GM21786 (cell line): ENCODE results near the gene ACSL4.
A peak's percentile ranks its signal among the peaks of the same experiment; 100 is the strongest.
"Not testable (repeated sequence)": the region's sequence is repeated elsewhere in the genome, so short reads cannot be mapped to it uniquely, and the experiment has no call there.

Source experiments
- ATAC-seq: cut with Tn5 transposase; IDR thresholded peaks from one replicate; pipeline ENCODE4 v1.9.1; 2021; ENCODE audit not compliant: unreplicated experiment

ACSL4 gene

GRCh38 chrX:109679820-109680219 is 53.2 kb downstream of the ACSL4 start:
- no peak for ATAC-seq

DNA sequence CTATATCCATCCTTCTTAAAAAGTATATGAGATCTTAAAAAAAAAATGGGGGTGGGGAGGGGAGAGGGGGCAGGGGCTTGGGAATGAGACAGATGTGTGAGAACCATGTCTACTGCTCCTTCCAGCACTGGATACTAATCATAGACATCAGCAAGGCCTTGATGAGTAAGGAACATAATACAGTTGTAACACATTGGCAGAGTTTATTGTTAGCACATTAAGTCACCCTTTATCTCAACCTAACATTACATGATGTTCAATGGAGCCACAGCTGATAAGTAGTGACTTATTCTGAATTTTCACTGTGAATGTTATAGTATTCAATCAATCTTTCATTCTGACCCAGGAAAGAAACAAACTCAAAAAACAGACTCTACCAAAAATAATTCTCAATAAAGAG is 60.8 kb downstream of the ACSL4 start:
- no peak for ATAC-seq

DNA sequence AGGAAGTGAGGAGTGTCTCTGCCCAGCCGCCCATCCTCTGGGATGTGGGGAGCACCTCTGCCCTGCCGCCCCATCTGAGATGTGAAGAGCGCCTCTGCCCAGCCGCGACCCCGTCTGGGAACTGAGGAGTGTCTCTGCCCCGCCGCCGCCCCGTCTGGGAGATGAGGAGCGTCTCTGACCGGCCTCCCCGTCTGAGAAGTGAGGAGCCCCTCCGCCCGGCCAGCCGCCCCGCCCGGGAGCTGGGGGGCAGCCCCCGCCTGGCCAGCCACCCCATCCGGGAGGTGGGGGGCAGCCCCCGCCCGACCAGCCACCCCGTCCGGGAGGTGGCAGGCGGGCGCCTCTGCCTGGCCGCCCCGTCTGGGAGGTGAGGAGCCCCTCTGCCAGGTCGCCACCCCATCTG is 61.9 kb downstream of the ACSL4 start:
- ATAC-seq = not testable (repeated sequence)

DNA sequence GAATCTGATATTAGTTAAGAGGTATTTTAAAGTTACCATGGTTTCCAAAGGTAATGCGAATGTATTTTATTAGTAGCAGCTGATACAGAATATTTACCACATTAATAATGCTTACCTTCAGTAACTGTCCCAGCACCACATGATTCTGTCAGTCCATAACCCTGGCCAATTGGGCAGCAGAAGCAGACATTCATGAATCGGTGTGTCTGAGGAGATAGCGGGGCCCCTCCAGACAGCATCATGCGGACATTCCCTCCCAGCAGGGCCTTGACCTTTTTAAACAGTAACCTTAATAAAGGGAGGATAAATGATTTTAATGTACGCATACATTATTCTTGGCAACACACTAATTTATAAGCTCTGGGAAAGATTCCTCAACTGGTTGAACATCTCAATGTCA is 65.1 kb downstream of the ACSL4 start:
- no peak for ATAC-seq

- no peak for ATAC-seq
Observed at GRCh38 chrX:109660435-109661143, 72.5 kb downstream of the ACSL4 start.

DNA sequence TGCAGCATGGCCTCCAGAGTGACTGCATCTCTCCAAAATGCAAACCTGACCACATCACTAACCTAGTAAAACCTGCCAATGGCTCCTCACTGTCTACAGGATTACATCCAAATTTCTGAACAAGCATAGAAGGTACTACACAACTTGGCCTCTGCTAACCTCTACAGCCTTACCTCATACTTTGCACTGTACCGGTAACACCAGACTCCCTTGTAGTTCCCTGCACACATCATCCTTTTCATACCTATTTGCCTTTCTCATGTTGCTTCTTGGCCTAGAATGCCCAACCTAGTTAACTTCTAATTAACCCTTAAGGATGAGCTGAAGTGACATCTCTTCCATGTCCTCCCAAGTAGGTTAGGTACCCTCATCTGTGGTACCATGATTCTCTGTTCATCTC is 74.7 kb downstream of the ACSL4 start:
- no peak for ATAC-seq

DNA sequence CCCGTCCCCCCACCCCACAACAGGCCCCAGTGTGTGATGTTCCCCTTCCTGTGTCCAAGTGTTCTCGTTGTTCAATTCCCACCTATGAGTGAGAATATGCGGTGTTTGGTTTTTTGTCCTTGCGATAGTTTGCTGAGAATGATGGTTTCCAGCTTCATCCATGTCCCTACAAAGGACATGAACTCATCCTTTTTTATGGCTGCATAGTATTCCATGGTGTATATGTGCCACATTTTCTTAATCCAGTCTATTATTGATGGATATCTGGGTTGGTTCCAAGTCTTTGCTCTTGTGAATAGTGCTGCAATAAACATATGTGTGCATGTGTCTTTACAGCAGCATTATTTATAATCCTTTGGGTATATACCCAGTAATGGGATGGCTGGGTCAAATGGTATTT is 75.7 kb downstream of the ACSL4 start:
- not testable (repeated sequence) for ATAC-seq

DNA sequence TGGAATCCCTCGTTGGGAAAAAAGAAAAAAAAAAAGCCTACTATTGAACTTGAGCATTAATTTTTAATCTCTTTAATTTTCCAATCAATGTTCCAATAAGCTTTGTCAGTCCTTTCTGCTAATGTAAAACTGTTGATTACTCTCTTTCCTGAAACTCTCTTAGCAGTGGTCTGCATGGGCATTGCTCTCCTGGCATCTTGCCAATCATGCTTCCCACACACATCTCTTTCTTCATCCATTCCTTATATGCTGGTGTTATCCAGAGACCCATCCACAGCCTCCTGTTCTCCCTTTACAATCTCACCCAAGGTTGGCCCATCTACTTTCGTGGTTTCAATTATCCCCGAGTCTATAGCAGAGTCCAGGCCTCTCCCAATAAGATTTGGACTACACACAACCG is 76.3 kb downstream of the ACSL4 start:
- no peak for ATAC-seq

DNA sequence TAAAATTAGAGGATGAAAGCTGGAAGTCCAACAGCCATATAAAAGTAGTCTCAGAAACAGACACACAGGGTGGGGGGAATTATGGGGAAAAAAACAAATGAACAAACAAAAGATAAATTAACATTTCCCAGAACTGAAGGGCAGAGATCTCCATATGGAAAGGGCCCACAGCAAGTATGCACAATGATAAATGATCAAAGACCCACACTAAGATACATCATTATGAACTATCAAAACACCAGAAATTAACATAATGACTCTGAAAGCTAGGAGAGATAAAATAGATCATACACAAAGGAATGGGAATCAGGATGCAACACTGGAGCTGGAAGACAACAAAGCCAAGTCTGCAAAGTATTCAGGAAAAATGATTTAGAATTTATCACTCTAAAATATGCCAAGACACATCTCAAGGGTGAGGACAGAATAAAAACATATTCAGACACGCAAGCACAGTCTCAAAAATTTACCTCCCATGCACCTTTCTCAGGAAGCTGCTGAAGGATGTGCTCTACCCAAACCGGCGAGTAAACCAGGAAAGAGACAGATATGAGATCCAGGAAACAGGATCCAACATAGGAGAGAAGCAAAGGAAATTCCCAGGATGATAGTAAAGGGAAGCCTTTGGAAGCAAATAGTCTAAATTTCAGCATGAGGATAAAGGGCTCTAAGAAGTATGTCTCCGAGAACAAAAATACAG is 77.4 kb downstream of the ACSL4 start:
- ATAC-seq = no peak

DNA sequence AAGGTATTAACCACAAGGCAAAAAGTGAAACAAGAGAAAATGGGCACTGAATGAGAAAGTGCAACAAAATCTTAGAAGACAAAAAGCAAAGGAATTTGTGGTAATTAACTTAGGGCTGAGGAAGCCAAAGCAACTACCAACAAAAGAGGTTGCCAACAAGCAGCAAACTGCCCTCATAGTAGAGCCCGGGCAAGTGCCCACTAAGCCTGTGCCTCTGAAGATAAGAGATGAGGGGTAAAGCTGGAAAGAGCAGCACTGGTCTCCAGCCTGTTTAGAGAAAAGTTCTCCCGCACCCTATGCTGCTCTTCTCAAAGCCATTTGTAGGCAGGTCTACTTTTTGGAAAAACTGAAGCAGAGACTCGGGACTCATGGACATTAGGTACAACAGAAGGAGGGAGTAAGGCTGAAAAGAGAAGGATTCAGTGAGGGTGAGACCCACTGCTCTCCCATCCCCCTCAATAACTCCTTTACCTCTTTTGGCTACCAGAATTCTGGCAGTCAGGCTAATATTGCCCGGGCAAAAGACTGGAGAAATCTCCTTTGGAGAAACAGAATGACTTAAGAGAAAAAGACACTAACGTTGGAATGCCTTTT is 78.4 kb downstream of the ACSL4 start:
- no peak for ATAC-seq

- not testable (repeated sequence) for ATAC-seq
Observed at GRCh38 chrX:109644671-109645070, 88.4 kb downstream of the ACSL4 start.

GRCh38 chrX:109643687-109644086 is 89.4 kb downstream of the ACSL4 start:
- ATAC-seq = no peak

DNA sequence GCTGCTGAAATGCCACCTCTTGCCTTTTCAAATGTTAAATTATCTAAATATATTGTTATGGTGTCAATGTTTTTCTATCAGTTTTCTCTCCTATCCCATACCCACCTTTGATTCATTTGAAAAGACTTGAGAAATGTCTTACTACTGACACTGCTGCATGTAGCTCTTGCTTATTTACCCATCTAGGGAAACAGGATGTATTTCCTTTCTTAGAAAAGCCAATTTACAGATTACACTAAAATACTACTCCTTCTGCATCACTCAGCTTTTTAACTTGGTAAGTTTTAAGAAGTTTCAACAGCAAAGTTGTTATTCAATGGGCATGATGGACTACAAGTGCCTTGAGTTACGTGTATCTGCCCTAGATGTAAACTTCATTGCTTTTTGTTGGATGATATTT is 94.9 kb downstream of the ACSL4 start:
- ATAC-seq = no peak

GRCh38 chrX:109637477-109637876 is 95.6 kb downstream of the ACSL4 start:
- ATAC-seq = not testable (repeated sequence)

GRCh38 chrX:109635146-109635545 is 97.9 kb downstream of the ACSL4 start:
- ATAC-seq = peak; percentile 52

DNA sequence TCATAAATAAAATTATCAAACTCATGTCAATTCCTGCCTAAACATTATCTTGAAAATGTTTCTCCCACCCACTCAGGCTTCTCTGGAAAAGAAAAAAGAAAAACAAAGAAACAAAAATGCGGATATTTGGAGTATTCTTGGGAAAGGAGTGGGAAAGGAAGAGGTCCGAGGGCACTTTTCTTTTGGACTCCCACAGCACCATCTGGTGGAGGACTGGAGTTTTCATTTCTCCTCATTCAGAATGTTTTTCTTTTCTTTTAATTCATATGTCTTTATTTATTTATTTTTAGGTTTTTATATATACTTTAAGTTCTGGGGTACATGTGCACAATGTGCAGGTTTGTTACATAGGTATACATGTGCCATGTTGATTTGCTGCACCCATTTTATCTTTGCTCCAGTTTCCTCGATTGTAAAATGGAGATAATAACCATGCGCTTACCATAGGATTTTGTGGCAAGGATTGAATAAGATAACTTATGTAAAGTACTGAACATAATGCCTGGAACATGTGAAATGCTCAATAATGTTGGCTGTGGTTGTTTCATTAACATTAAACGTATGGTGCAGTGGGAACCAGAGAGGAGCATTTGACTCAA is 100.1 kb downstream of the ACSL4 start:
- no peak for ATAC-seq

DNA sequence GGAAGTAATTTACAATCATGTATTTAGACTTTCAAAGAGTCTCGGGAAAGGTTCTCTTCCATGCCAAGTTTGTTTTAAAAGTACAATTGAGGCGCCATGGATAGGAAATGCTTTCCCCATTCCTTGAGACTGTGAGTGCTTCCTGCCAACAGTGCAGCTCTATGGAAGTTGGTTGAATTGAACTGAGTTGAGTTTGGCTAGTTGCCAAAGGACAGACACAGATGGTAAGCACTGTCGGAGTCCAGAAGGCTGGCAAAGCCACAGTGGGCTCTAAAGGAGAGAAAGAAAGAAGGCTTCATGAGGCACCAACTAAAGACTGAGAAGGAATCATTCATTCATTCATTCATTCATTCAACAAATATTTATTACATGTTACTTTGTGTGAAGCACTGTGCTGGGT is 103.7 kb downstream of the ACSL4 start:
- no peak for ATAC-seq

DNA sequence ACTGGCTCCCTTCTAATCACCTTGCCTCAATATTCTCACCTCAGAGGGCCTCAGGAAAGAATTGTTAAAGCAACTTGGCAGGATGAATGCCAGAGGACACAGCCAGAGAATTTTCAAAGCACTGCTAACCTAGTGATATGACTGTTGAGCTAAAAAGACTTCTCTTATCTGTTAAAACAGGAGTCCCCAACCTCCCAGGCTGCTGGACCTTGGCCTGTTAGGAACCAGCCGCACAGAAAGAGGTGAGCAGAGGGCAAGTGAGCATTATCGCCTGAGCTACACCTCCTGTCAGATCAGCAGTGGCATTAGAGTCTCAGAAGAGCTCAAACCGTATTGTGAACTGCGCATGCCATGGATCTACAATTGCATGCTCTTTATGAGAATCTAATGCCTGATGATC is 106.4 kb downstream of the ACSL4 start:
- no peak for ATAC-seq

DNA sequence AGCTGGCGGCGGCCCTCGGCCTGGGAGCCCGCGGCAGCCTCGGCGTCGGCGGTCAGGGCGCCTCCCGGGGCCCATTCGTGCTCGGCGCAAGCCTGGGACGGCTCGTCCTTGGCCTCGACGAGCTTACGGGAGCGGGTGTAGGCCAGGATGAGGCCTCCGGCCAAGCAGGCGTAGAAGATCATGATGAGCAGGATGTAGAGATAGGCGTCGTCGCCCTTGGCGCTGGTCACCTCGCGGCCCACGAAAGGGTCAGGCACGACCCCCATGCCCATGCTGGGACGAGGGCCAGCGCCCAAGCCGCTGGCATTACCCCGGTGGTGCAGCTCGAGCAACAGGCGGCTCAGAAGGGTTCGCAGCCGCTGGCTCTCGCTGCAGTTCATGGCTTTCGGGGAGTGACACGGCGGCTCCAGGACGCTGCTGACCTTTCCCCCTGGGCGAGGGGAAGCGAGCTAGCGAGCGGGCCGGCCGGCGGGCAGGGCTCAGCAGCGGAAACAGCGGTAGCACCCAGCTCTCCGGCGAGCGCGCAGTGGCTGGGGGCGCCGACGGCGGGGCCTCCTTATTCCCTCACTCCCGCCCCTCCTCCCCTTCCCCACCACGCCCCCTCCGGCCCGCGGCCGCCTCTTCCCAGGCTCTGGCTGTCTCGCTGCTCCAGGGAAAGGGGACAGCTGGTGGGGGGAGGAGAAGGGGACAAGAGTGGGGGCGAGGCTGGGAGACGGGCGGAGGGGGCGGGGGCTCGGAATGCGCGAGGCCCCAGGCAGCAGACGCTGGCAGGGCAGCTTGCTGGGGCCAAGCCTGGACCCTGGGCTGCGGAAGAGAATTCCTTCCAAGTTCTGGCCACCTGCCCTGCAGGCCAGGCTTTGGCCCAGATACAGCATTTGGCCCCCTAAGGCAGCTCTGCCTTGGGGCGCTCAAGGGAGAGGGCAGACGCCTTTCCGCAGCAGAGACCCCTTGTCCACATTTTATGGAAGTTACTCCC is 108.1 kb downstream of the ACSL4 start, which contains the start of gene KCNE5:
Gene KCNE5 (minus strand): TSS at position 532 of the 976 bp plus-strand sequence. CDS start 152 bp downstream, at position 380.
- ATAC-seq = no peak

GRCh38 chrX:109623997-109624396 is 109.1 kb downstream of the ACSL4 start:
- ATAC-seq = no peak

- no peak for ATAC-seq
Observed at GRCh38 chrX:109622270-109622669, 110.8 kb downstream of the ACSL4 start.
